Lung (tissue), 12 donors: ENCODE data around the gene PGM2. TPM values are rescaled to one million over a fixed set of nuclear protein-coding genes. Genes with fewer than 3 reads are reported as not detected.

Source experiments
- ATAC-seq: fragments of 200-7000 bp; cut with Tn5 transposase; one replicate; pipeline ENCODE4 v1.9.1; 2020; ENCODE audit warnings: moderate number of reproducible peaks; ENCODE audit not compliant: insufficient read depth, low FRiP score
- DNase-seq, 3 donors: peaks; one replicate each; pipeline ENCODE4 v3.0.0-alpha.2; 2013 to 2017
- H3K27ac ChIP-seq, 2 donors: one replicate each; pipeline ENCODE4 v1.5.1; 2013; ENCODE audit warnings: mild to moderate bottlenecking in 2 of 2, moderate library complexity in 2 of 2, control low read depth in 1 of 2, inconsistent platforms in 1 of 2, low read depth in 1 of 2, low read length in 1 of 2
- H3K27me3 ChIP-seq, 3 donors: one replicate each; pipeline ENCODE4 v1.5.1; 2013; ENCODE audit warnings: low read length in 2 of 3; ENCODE audit not compliant: control insufficient read depth in 3 of 3, insufficient read depth in 3 of 3
- H3K36me3 ChIP-seq, 4 donors: one replicate each; pipeline ENCODE4 v1.5.1; 2013; ENCODE audit warnings: low read length in 4 of 4, mild to moderate bottlenecking in 1 of 4, moderate library complexity in 1 of 4; ENCODE audit not compliant: control insufficient read depth in 4 of 4, insufficient read depth in 4 of 4
- H3K4me1 ChIP-seq, 5 donors: one replicate each; pipeline ENCODE4 v1.5.1; 2013; ENCODE audit warnings: low read length in 5 of 5, mild to moderate bottlenecking in 2 of 5, moderate library complexity in 1 of 5; ENCODE audit not compliant: control insufficient read depth in 5 of 5, insufficient read depth in 5 of 5
- H3K4me3 ChIP-seq: one replicate; pipeline ENCODE4 v1.5.1; 2013; ENCODE audit warnings: mild to moderate bottlenecking, control low read depth, moderate library complexity
- H3K9ac ChIP-seq, 2 donors: one replicate each; pipeline ENCODE4 v1.5.1; 2013; ENCODE audit warnings: low read length in 2 of 2, control low read depth in 1 of 2; ENCODE audit not compliant: insufficient read depth in 1 of 2
- H3K9me3 ChIP-seq, 4 donors: one replicate each; pipeline ENCODE4 v1.5.1; 2013; ENCODE audit warnings: low read length in 3 of 4, mild to moderate bottlenecking in 1 of 4, moderate library complexity in 1 of 4; ENCODE audit not compliant: control insufficient read depth in 4 of 4, insufficient read depth in 3 of 4
- CTCF ChIP-seq: IDR thresholded peaks from 2 replicates; pipeline ENCODE4 v1.5.1; 2012; ENCODE audit warnings: mild to moderate bottlenecking; ENCODE audit errors: control extremely low read depth, extremely low read depth
- WGBS, 2 donors: extraction: QIAGEN DNeasy Blood & Tissue Kit; methylation state at CpG; one replicate each; pipeline ENCODE4 v1.1.7; 2013; 5-methylcytosine and 5-hydroxymethylcytosine counted together
- polyA plus RNA-seq, 2 donors: library from polyadenylated mRNA; stranded (reverse); fragments of 200-250 nt; gene quantifications; one replicate each; pipeline ENCODE4 v1.2.1, GENCODE V29; 2013
- total RNA-seq, 2 donors: library from RNA; depleted of rRNA in 1 of 2; stranded (reverse); fragments of >200 nt in 1 of 2; gene quantifications; one replicate each; pipeline ENCODE4 v1.2.1, GENCODE V29; 2014 to 2021
- donor health status: control.
- donor health status: control.
- donor health status: Bipolar disorder and iron deficiency.
- donor health status: healthy.
- donor health status: DM: yes; HTN: yes; CAD: no.

The PGM2 gene
- total and polyA plus RNA-seq, 4 donors, result 4.8 to 28.9 (median 18.4) TPM

- ATAC-seq (no peak), DNase-seq (no peak)
- Histone ChIP-seq H3K4me3 (no peak overlapping the region), H3K9me3 (no peaks in the 10 kb centered on the region), H3K36me3 (peaks cover 23 to 39% (median 28%) of the 10 kb centered on the region in 4 donors), H3K27ac (no peak overlapping the region), H3K4me1 (peaks cover 0 to 2% (median 0%) of the 10 kb centered on the region in 5 donors), H3K9ac (no peak overlapping the region), H3K27me3 (no peaks in the 10 kb centered on the region)
- TF ChIP-seq CTCF, result no peak
- 96 to 97% methylated on average over 5 of the region's 5 CpGs for WGBS, 2 donors
These were observed 17.7 kb downstream of the PGM2 start for GRCh38 chr4:37844204-37844603.

GRCh38 chr4:37845201-37845600 lies 18.7 kb downstream of the PGM2 start:
- no peak for ATAC-seq
- no peak for DNase-seq
- 94 to 97% methylated on average over 4 of the region's 4 CpGs for WGBS, 2 donors
- Histone ChIP-seq H3K9ac (no peak overlapping the region), H3K9me3 (no peaks in the 10 kb centered on the region), H3K4me3 (no peak overlapping the region), H3K36me3 (peaks cover 25 to 39% (median 28%) of the 10 kb centered on the region in 4 donors), H3K4me1 (no peaks in the 10 kb centered on the region), H3K27me3 (no peaks in the 10 kb centered on the region), H3K27ac (no peak overlapping the region)
- no peak for TF ChIP-seq CTCF

- WGBS, 2 donors, result 76% methylated on average over 5 of the region's 5 CpGs
- Histone ChIP-seq H3K36me3 (peaks cover 18 to 33% (median 29%) of the 10 kb centered on the region in 4 donors), H3K9me3 (no peaks in the 10 kb centered on the region), H3K27ac (no peak overlapping the region), H3K4me1 (no peaks in the 10 kb centered on the region), H3K4me3 (no peak overlapping the region), H3K27me3 (no peaks in the 10 kb centered on the region), H3K9ac (no peak overlapping the region)
- DNase-seq, result no peak
- no peak for ATAC-seq
- TF ChIP-seq CTCF, result no peak
These were observed 20.9 kb downstream of the PGM2 start for GRCh38 chr4:37847311-37847884.

GRCh38 chr4:37852376-37852775 lies 25.9 kb downstream of the PGM2 start:
- no peak for TF ChIP-seq CTCF
- H3K4me1 ChIP-seq, result no peaks in the 10 kb centered on the region
- WGBS, 2 donors, result 82 to 85% methylated on average over 2 of the region's 2 CpGs
- ATAC-seq, result no peak
- DNase-seq, result no peak
- H3K9me3 ChIP-seq, result no peaks in the 10 kb centered on the region
- H3K4me3 ChIP-seq, result no peak overlapping the region
- H3K27ac ChIP-seq, result no peak overlapping the region
- no peaks in the 10 kb centered on the region for H3K27me3 ChIP-seq
- peaks cover 6 to 26% (median 16%) of the 10 kb centered on the region in 4 donors for H3K36me3 ChIP-seq
- no peak overlapping the region for H3K9ac ChIP-seq
